KMS-11 (cell line): ENCODE results near the gene STK24.

Experiments used
- H2AFZ ChIP-seq: fragments of 200-600 bp; sonication (generic); 2 replicates; pipeline ENCODE4 v1.6.1; 2016; ENCODE audit warnings: antibody characterized with exemption, mixed run types, low read depth
- H3K27ac ChIP-seq: fragments of 200-600 bp; sonication (generic); 2 replicates; pipeline ENCODE4 v1.6.1; 2016; ENCODE audit warnings: mild to moderate bottlenecking, mixed run types
- H3K27me3 ChIP-seq: fragments of 200-600 bp; sonication (generic); 2 replicates; pipeline ENCODE4 v1.6.1; 2017; ENCODE audit warnings: mild to moderate bottlenecking, low read depth, mixed run types, moderate library complexity; ENCODE audit not compliant: insufficient read depth
- H3K36me3 ChIP-seq: fragments of 200-600 bp; sonication (generic); 2 replicates; pipeline ENCODE4 v1.6.1; 2017; ENCODE audit warnings: mild to moderate bottlenecking, mixed run types; ENCODE audit not compliant: insufficient read depth
- H3K4me1 ChIP-seq: fragments of 200-600 bp; sonication (generic); 2 replicates; pipeline ENCODE4 v1.6.1; 2016; ENCODE audit warnings: mild to moderate bottlenecking, low read depth, mixed run types; ENCODE audit not compliant: poor library complexity, severe bottlenecking
- H3K4me2 ChIP-seq: fragments of 200-600 bp; sonication (generic); 2 replicates; pipeline ENCODE4 v1.7.0; 2016; ENCODE audit warnings: mild to moderate bottlenecking, mixed run types
- H3K4me3 ChIP-seq: fragments of 200-600 bp; sonication (generic); IDR thresholded peaks from 2 replicates; pipeline ENCODE4 v1.6.1; 2017; ENCODE audit warnings: low read depth, low read length, mixed read lengths; ENCODE audit not compliant: insufficient read depth
- H3K79me2 ChIP-seq: fragments of 200-600 bp; sonication (generic); 2 replicates; pipeline ENCODE4 v1.6.1; 2016; ENCODE audit warnings: low read depth, mixed run types; ENCODE audit not compliant: insufficient read depth
- H3K9ac ChIP-seq: fragments of 200-600 bp; sonication (generic); 2 replicates; pipeline ENCODE4 v1.6.1; 2016; ENCODE audit warnings: mild to moderate bottlenecking, mixed run types
- H4K20me1 ChIP-seq: fragments of 200-600 bp; sonication (generic); 2 replicates; pipeline ENCODE4 v1.6.1; 2016; ENCODE audit warnings: mild to moderate bottlenecking, mixed run types; ENCODE audit not compliant: insufficient read depth
- CTCF ChIP-seq: fragments of 200-600 bp; sonication (generic); conservative IDR thresholded peaks from 2 replicates; pipeline ENCODE4 v1.6.1; 2017; ENCODE audit warnings: low read depth, mild to moderate bottlenecking, antibody characterized with exemption, low read length, moderate library complexity, mixed read lengths

The STK24 gene

GRCh38 chr13:98422046-98422445 lies 154.9 kb downstream of the STK24 start:
- H2AFZ ChIP-seq = no peak overlapping the region
- no peaks in the 10 kb centered on the region for H3K79me2 ChIP-seq
- no peaks in the 10 kb centered on the region for H3K4me1 ChIP-seq
- H3K4me2 ChIP-seq = no peak overlapping the region
- no peak overlapping the region for H3K27ac ChIP-seq
- H3K9ac ChIP-seq = no peak overlapping the region
- H4K20me1 ChIP-seq = no peaks in the 10 kb centered on the region
- no peaks in the 10 kb centered on the region for H3K27me3 ChIP-seq
- H3K36me3 ChIP-seq = no peaks in the 10 kb centered on the region
- no peak for TF ChIP-seq CTCF
- H3K4me3 ChIP-seq = no peak overlapping the region

GRCh38 chr13:98420554-98421175 lies 156.2 kb downstream of the STK24 start:
- no peaks in the 10 kb centered on the region for H3K79me2 ChIP-seq
- H3K36me3 ChIP-seq = no peaks in the 10 kb centered on the region
- no peak overlapping the region for H3K4me2 ChIP-seq

GRCh38 chr13:98419786-98420553 lies 156.9 kb downstream of the STK24 start:
- Histone ChIP-seq H3K4me3 (no peak overlapping the region), H3K36me3 (no peaks in the 10 kb centered on the region), H3K4me1 (no peaks in the 10 kb centered on the region), H3K79me2 (no peaks in the 10 kb centered on the region), H3K4me2 (no peak overlapping the region), H3K9ac (no peak overlapping the region), H3K27me3 (no peaks in the 10 kb centered on the region), H4K20me1 (no peaks in the 10 kb centered on the region), H2AFZ (no peak overlapping the region), H3K27ac (no peak overlapping the region)
- no peak for TF ChIP-seq CTCF

More at GRCh38 chr13:98420554-98421175, 156.2 kb downstream of the STK24 start:
- no peaks in the 10 kb centered on the region for H4K20me1 ChIP-seq
- no peaks in the 10 kb centered on the region for H3K4me1 ChIP-seq
- H3K27me3 ChIP-seq = no peaks in the 10 kb centered on the region
- no peak for TF ChIP-seq CTCF
- no peak overlapping the region for H3K27ac ChIP-seq
- no peak overlapping the region for H3K9ac ChIP-seq
- H3K4me3 ChIP-seq = no peak overlapping the region
- no peak overlapping the region for H2AFZ ChIP-seq

GRCh38 chr13:98416408-98416807 lies 160.5 kb downstream of the STK24 start:
- no peak overlapping the region for H3K27ac ChIP-seq
- H3K4me3 ChIP-seq = no peak overlapping the region
- no peaks in the 10 kb centered on the region for H3K4me1 ChIP-seq
- no peaks in the 10 kb centered on the region for H3K79me2 ChIP-seq
- no peaks in the 10 kb centered on the region for H3K36me3 ChIP-seq
- no peaks in the 10 kb centered on the region for H3K27me3 ChIP-seq
- TF ChIP-seq CTCF = no peak
- no peak overlapping the region for H3K4me2 ChIP-seq
- H3K9ac ChIP-seq = no peak overlapping the region
- no peaks in the 10 kb centered on the region for H4K20me1 ChIP-seq
- H2AFZ ChIP-seq = no peak overlapping the region
